K562 (cell line): ENCODE data around the gene EAPP. TPM values are rescaled to one million over a fixed set of nuclear protein-coding genes. Genes with fewer than 3 reads are reported as not detected.

Experiments
- ATF1 ChIP-seq, 2 experiments: fragments of 450-650 bp in 1 of 2; IDR thresholded peaks; 2 replicates each; pipeline ENCODE4 v1.6.1; 2016; ENCODE audit warnings: missing compliant biosample characterization in 1 of 2, missing genetic modification characterization in 1 of 2
- BRD9 ChIP-seq: fragments of 450-650 bp; IDR thresholded peaks from 2 replicates; pipeline ENCODE4 v1.6.1; 2018; ENCODE audit warnings: low read depth; ENCODE audit not compliant: partially characterized antibody
- CCNT2 ChIP-seq: IDR thresholded peaks from 2 replicates; pipeline ENCODE4 v1.6.1; 2011; ENCODE audit warnings: borderline replicate concordance, low read depth, mild to moderate bottlenecking, moderate library complexity, mixed read lengths, low read length; ENCODE audit not compliant: insufficient read length; ENCODE audit errors: extremely low read depth
- CTBP1 ChIP-seq: fragments of 450-650 bp; IDR thresholded peaks from 2 replicates; pipeline ENCODE4 v1.6.1; 2016; ENCODE audit warnings: borderline replicate concordance
- HDAC2 ChIP-seq: fragments of 450-650 bp; IDR thresholded peaks from 2 replicates; pipeline ENCODE4 v1.6.1; 2016; ENCODE audit warnings: mild to moderate bottlenecking
- JUN ChIP-seq, 2 experiments: sonication (generic) in 1 of 2; formaldehyde crosslinking in 1 of 2; IDR thresholded peaks; 2 replicates each; pipeline versions ENCODE4 v1.6.1 to v1.8.0; 2012 to 2022; ENCODE audit warnings: borderline replicate concordance in 2 of 2, mild to moderate bottlenecking in 2 of 2, improper control_type of control experiment in 1 of 2, low read depth in 1 of 2, low read length in 1 of 2, missing genetic modification reagents in 1 of 2
- JUND ChIP-seq, 2 experiments: IDR thresholded peaks; 2 replicates in 1 of 2; 3 replicates in 1 of 2; pipeline ENCODE4 v1.6.1; 2011; ENCODE audit warnings: borderline replicate concordance in 2 of 2, low read depth in 2 of 2, low read length in 2 of 2, improper control_type of control experiment in 1 of 2, missing biosample characterization in 1 of 2, missing genetic modification characterization in 1 of 2, missing genetic modification reagents in 1 of 2
- POLR2H ChIP-seq: IDR thresholded peaks from 2 replicates; pipeline ENCODE4 v1.6.1; 2016; ENCODE audit warnings: missing genetic modification characterization, low read depth, mild to moderate bottlenecking, control low read depth, missing compliant biosample characterization, moderate library complexity
- PRDM10 ChIP-seq: fragments of 450-650 bp; IDR thresholded peaks from 2 replicates; pipeline ENCODE4 v1.6.1; 2018; ENCODE audit not compliant: partially characterized antibody
- SUPT5H ChIP-seq: fragments of 450-650 bp; IDR thresholded peaks from 2 replicates; pipeline ENCODE4 v1.6.1; 2016
- UBTF ChIP-seq, 2 experiments: IDR thresholded peaks; 2 replicates each; pipeline ENCODE4 v1.6.1; 2012; ENCODE audit warnings: improper control_type of control experiment in 2 of 2, low read depth in 2 of 2, low read length in 2 of 2, borderline replicate concordance in 1 of 2
- ZNF592 ChIP-seq: fragments of 450-650 bp; IDR thresholded peaks from 2 replicates; pipeline ENCODE4 v1.6.1; 2017; ENCODE audit warnings: antibody characterized with exemption, mild to moderate bottlenecking
- polyA plus RNA-seq, 8 experiments: library from polyadenylated mRNA; depleted of rRNA in 4 of 8; stranded (reverse) in 5 of 8; unstranded in 3 of 8; fragments of >200 nt; fragmentation: Nextera tagmentation in 2 of 8; fragmentation: Illumina TruSeq in 1 of 8; extraction: Ambion mirVana in 2 of 8; extraction: Trizol in 1 of 8; gene quantifications; 2 replicates each; pipeline versions ENCODE4 v1.2.1 to v1.2.3, GENCODE V29; 2011 to 2014; ENCODE audit warnings: inconsistent platforms in 1 of 8, missing spikeins in 1 of 8
- total RNA-seq, 7 experiments: library from RNA; depleted of rRNA in 6 of 7; stranded (reverse); fragments of >200 nt in 6 of 7; fragmentation: Illumina TruSeq in 2 of 7; extraction: Trizol in 2 of 7; gene quantifications; 2 replicates each; pipeline versions ENCODE4 v1.2.1 to v1.2.3, GENCODE V29; 2011 to 2021; ENCODE audit warnings: low replicate concordance in 1 of 7

The EAPP gene
- total and polyA plus RNA-seq, 9 of the 15 experiments (the other 6 are each of a cell fraction or from before 2014, with no cell fraction given) = 19.0 to 67.6 (median 30.3) TPM

- TF ChIP-seq PRDM10 (peak; percentile 36), JUND (IDR thresholded peaks at IDR 0.05; ENCODE audit: borderline replicate concordance, low read depth, low read length) (peak; percentile 97), JUND (tag; IDR thresholded peaks at IDR 0.05; ENCODE audit: borderline replicate concordance, low read depth, low read length) (peak; percentile 99), BRD9 (peak; percentile 27), HDAC2 (0 out of 2 replicates have a peak, but pooled peaks have one; percentile 26), JUN (IDR thresholded peaks at IDR 0.05; ENCODE audit: borderline replicate concordance, low read depth, low read length) (peak; percentile 93), JUN (CRISPR knock-in tag; IDR thresholded peaks at IDR 0.05; ENCODE audit: borderline replicate concordance) (no peak), ATF1 (CRISPR knock-in tag; IDR thresholded peaks at IDR 0.05) (no peak), ATF1 (tag; IDR thresholded peaks at IDR 0.05) (peak; percentile 81), CCNT2 (peak; percentile 18), CTBP1 (peak; percentile 71; the same call in 1 of the 2 replicates), UBTF (IDR thresholded peaks at IDR 0.05; ENCODE audit: borderline replicate concordance in 1 of 2, low read depth in 2 of 2, low read length in 2 of 2) (peak in 1 of 2 experiments; percentile 39; a peak in 1 of 4 replicates), ZNF592 (peak; percentile 67), SUPT5H (0 out of 2 replicates have a peak, but pooled peaks have one; percentile 31), POLR2H (tag) (0 out of 2 replicates have a peak, but pooled peaks have one; percentile 16)
Measured at GRCh38 chr14:34496679-34497513, 42.6 kb downstream of the EAPP start (continued).
